Muscle layer of duodenum (tissue), 2 donors: ENCODE data around the gene PDK1.
"Not testable (repeated sequence)": the region's sequence is repeated elsewhere in the genome, so short reads cannot be mapped to it uniquely, and the experiment has no call there.

ENCODE experiments used
- H3K27ac ChIP-seq: one replicate; pipeline ENCODE4 v1.7.0; 2013; ENCODE audit warnings: mild to moderate bottlenecking, low read length
- H3K27me3 ChIP-seq: one replicate; pipeline ENCODE4 v1.7.0; 2013; ENCODE audit warnings: low read depth, mild to moderate bottlenecking, control low read depth, low read length
- H3K36me3 ChIP-seq, 2 donors: one replicate each; pipeline ENCODE4 v1.7.0; 2013; ENCODE audit warnings: low read length in 2 of 2, control low read depth in 1 of 2, mild to moderate bottlenecking in 1 of 2; ENCODE audit not compliant: insufficient read depth in 2 of 2, control insufficient read depth in 1 of 2
- H3K4me1 ChIP-seq, 2 donors: one replicate each; pipeline ENCODE4 v1.7.0; 2013; ENCODE audit warnings: low read length in 2 of 2, mild to moderate bottlenecking in 2 of 2, control low read depth in 1 of 2, moderate library complexity in 1 of 2; ENCODE audit not compliant: insufficient read depth in 2 of 2, control insufficient read depth in 1 of 2
- H3K4me3 ChIP-seq, 2 donors: one replicate each; pipeline ENCODE4 v1.7.0; 2013; ENCODE audit warnings: low read length in 2 of 2, low read depth in 1 of 2, mild to moderate bottlenecking in 1 of 2
- H3K9me3 ChIP-seq, 2 donors: one replicate each; pipeline ENCODE4 v1.7.0; 2013; ENCODE audit warnings: low read length in 2 of 2, control low read depth in 1 of 2, mild to moderate bottlenecking in 1 of 2; ENCODE audit not compliant: control insufficient read depth in 1 of 2
- donor health status: healthy.

The PDK1 gene

GRCh38 chr2:172578054-172578453, 22.2 kb downstream of the PDK1 start:
- H3K4me1 ChIP-seq: no peaks in the 10 kb centered on the region
- H3K9me3 ChIP-seq: peaks cover 6 to 27% of the 10 kb centered on the region in 2 donors
- H3K36me3 ChIP-seq: peaks cover 8 to 50% of the 10 kb centered on the region in 2 donors
- H3K27ac ChIP-seq: no peak overlapping the region
- no peak overlapping the region for H3K4me3 ChIP-seq
- H3K27me3 ChIP-seq: no peaks in the 10 kb centered on the region

- H3K27me3 ChIP-seq: no peaks in the 10 kb centered on the region
- H3K27ac ChIP-seq: no peak overlapping the region
- H3K36me3 ChIP-seq: peaks cover 8 to 46% of the 10 kb centered on the region in 2 donors
- no peaks in the 10 kb centered on the region for H3K4me1 ChIP-seq
- H3K4me3 ChIP-seq: no peak overlapping the region
- H3K9me3 ChIP-seq: peaks cover 6 to 26% of the 10 kb centered on the region in 2 donors
Observed at GRCh38 chr2:172578860-172579512, 23.1 kb downstream of the PDK1 start.

GRCh38 chr2:172580544-172580943, 24.7 kb downstream of the PDK1 start:
- H3K4me1 ChIP-seq: no peaks in the 10 kb centered on the region
- H3K36me3 ChIP-seq: peaks cover 8 to 33% of the 10 kb centered on the region in 2 donors
- no peak overlapping the region for H3K4me3 ChIP-seq
- H3K27ac ChIP-seq: no peak overlapping the region
- H3K27me3 ChIP-seq: no peaks in the 10 kb centered on the region
- H3K9me3 ChIP-seq: peaks cover 0 to 17% of the 10 kb centered on the region in 2 donors

- Histone ChIP-seq H3K9me3 (peaks cover 0 to 12% of the 10 kb centered on the region in 2 donors), H3K36me3 (peaks cover 13 to 27% of the 10 kb centered on the region in 2 donors), H3K27ac (no peak overlapping the region), H3K27me3 (no peaks in the 10 kb centered on the region), H3K4me3 (no peak overlapping the region), H3K4me1 (no peaks in the 10 kb centered on the region)
Observed at GRCh38 chr2:172582656-172583055, 26.8 kb downstream of the PDK1 start.

GRCh38 chr2:172586245-172586891, 30.5 kb downstream of the PDK1 start:
- Histone ChIP-seq H3K27ac (no peak overlapping the region), H3K9me3 (no peaks in the 10 kb centered on the region), H3K36me3 (peaks cover 23 to 26% of the 10 kb centered on the region in 2 donors), H3K27me3 (no peaks in the 10 kb centered on the region), H3K4me3 (no peak overlapping the region), H3K4me1 (no peaks in the 10 kb centered on the region)

- not testable (repeated sequence) for H3K27ac ChIP-seq, H3K4me3 ChIP-seq, H3K9me3 ChIP-seq, H3K4me1 ChIP-seq, H3K27me3 ChIP-seq
- H3K36me3 ChIP-seq: peaks cover 20 to 22% of the 10 kb centered on the region in 2 donors
Observed at GRCh38 chr2:172587231-172587630, 31.3 kb downstream of the PDK1 start.

- H3K36me3 ChIP-seq: peaks cover 14 to 16% of the 10 kb centered on the region in 2 donors
Observed at GRCh38 chr2:172588931-172589330, 33.0 kb downstream of the PDK1 start.

GRCh38 chr2:172591386-172591785, 35.5 kb downstream of the PDK1 start:
- not testable (repeated sequence) for H3K9me3 ChIP-seq, H3K27ac ChIP-seq, H3K4me3 ChIP-seq, H3K27me3 ChIP-seq, H3K4me1 ChIP-seq
- peaks cover 13 to 22% of the 10 kb centered on the region in 2 donors for H3K36me3 ChIP-seq

More at GRCh38 chr2:172588931-172589330, 33.0 kb downstream of the PDK1 start:
- H3K27ac ChIP-seq: no peak overlapping the region
- no peak overlapping the region for H3K4me3 ChIP-seq
- H3K9me3 ChIP-seq: no peaks in the 10 kb centered on the region
- H3K27me3 ChIP-seq: no peaks in the 10 kb centered on the region
- H3K4me1 ChIP-seq: no peaks in the 10 kb centered on the region

- peaks cover 11 to 30% of the 10 kb centered on the region in 2 donors for H3K36me3 ChIP-seq
- not testable (repeated sequence) for H3K27ac ChIP-seq
Observed at GRCh38 chr2:172592190-172592589, 36.3 kb downstream of the PDK1 start.

GRCh38 chr2:172596776-172597175, 40.9 kb downstream of the PDK1 start:
- H3K27me3 ChIP-seq: no peaks in the 10 kb centered on the region
- no peak overlapping the region for H3K4me3 ChIP-seq
- no peak overlapping the region for H3K27ac ChIP-seq
- no peaks in the 10 kb centered on the region for H3K9me3 ChIP-seq
- no peaks in the 10 kb centered on the region for H3K4me1 ChIP-seq
- peaks cover 0 to 25% of the 10 kb centered on the region in 2 donors for H3K36me3 ChIP-seq

More at GRCh38 chr2:172592190-172592589, 36.3 kb downstream of the PDK1 start:
- not testable (repeated sequence) for H3K9me3 ChIP-seq, H3K4me1 ChIP-seq, H3K27me3 ChIP-seq, H3K4me3 ChIP-seq

- no peak overlapping the region for H3K27ac ChIP-seq
- no peaks in the 10 kb centered on the region for H3K27me3 ChIP-seq
- H3K4me3 ChIP-seq: no peak overlapping the region
- H3K4me1 ChIP-seq: no peaks in the 10 kb centered on the region
- H3K9me3 ChIP-seq: no peaks in the 10 kb centered on the region
- peaks cover 0 to 28% of the 10 kb centered on the region in 2 donors for H3K36me3 ChIP-seq
Observed at GRCh38 chr2:172597176-172597842, 41.4 kb downstream of the PDK1 start.
